Astrocyte (in vitro differentiated cells and primary cell): ENCODE results near the gene C2CD4C.

Experiments used
- EZH2 ChIP-seq: IDR thresholded peaks from 2 replicates; pipeline ENCODE4 v1.6.1; 2012; ENCODE audit warnings: mild to moderate bottlenecking, low read length, inconsistent platforms; ENCODE audit not compliant: insufficient read depth
- TF ChIP-seq, protein P1 (sequence below): IDR thresholded peaks from 2 replicates; pipeline ENCODE4 v1.5.1; 2011; ENCODE audit warnings: low read depth, mild to moderate bottlenecking, inconsistent platforms, low read length, moderate library complexity; ENCODE audit not compliant: insufficient read depth

DNA sequence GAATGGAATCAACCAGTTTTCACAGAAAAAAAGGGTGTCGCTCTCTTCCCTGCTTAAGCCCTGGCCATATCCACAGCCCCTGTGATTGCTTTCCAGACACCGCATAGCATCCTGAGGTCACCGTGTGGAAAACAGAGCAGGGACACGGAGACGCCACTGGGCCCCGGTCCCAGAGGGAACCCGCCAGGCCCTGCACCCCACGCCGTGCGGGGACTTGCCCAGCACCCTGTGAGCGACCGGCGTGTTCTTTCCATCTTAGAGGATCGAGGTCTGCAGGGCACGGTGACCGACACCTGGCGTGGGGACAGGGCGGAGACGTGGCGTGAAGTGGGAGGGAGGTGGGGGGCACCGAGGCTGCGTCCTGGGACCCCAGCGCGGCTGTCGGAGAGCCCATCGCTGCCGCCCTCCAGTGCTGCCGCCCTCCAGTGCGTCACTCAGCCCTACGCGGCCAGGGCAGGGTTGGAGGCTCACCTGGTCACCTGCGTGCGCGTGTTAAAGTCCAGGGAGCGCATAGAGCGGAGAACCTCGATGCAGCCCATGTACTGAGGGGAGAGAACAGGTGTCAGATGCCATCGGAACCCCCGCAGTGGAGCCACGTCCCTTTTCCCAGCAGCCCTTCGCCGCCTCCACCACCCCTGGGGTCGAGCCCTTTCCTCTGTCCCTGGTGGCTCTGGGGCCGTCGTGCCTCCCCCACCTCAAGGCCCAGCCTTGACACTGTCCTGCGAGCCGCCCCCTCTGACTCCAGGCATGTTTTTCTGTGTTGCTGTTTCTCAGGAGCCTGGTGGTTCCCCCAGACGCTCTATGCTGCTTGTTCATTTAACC lies 31.7 kb upstream of the C2CD4C start:
- TF ChIP-seq EZH2, result no peak
- TF ChIP-seq, protein P1, sequence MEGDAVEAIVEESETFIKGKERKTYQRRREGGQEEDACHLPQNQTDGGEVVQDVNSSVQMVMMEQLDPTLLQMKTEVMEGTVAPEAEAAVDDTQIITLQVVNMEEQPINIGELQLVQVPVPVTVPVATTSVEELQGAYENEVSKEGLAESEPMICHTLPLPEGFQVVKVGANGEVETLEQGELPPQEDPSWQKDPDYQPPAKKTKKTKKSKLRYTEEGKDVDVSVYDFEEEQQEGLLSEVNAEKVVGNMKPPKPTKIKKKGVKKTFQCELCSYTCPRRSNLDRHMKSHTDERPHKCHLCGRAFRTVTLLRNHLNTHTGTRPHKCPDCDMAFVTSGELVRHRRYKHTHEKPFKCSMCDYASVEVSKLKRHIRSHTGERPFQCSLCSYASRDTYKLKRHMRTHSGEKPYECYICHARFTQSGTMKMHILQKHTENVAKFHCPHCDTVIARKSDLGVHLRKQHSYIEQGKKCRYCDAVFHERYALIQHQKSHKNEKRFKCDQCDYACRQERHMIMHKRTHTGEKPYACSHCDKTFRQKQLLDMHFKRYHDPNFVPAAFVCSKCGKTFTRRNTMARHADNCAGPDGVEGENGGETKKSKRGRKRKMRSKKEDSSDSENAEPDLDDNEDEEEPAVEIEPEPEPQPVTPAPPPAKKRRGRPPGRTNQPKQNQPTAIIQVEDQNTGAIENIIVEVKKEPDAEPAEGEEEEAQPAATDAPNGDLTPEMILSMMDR, result no peak
